SK-N-SH (cell line): ENCODE measurements around the gene RPS6KA2. TPM values are rescaled to one million over a fixed set of nuclear protein-coding genes. Genes with fewer than 3 reads are reported as not detected.

Experiments
- CTCF ChIA-PET: fragments of 300-600, 350-600 bp; formaldehyde crosslinking; extraction: SDS; loops from one replicate; lab custom pipeline; 2021; lab: Yijun Ruan, JAX
- POLR2A ChIA-PET: fragments of 350-600 bp; sonication (Branson Sonifier 250); formaldehyde crosslinking; extraction: SDS; loops from one replicate; lab custom pipeline; 2020; ENCODE audit warnings: antibody characterized with exemption, inconsistent platforms; lab: Yijun Ruan, JAX
- DNase-seq: peaks from one replicate; pipeline ENCODE4 v3.0.0; 2012
- H2AFZ ChIP-seq: fragments of 200-600 bp; sonication (generic); 2 replicates; pipeline ENCODE4 v1.8.1; 2016; ENCODE audit warnings: antibody characterized with exemption, mild to moderate bottlenecking, low read depth
- H3F3A ChIP-seq: fragments of 200-600 bp; sonication (generic); replicated peaks from 2 replicates; pipeline ENCODE3; 2016; ENCODE audit warnings: antibody characterized with exemption, mild to moderate bottlenecking; ENCODE audit not compliant: insufficient read depth
- H3K27ac ChIP-seq, 2 experiments: fragments of 200-500 bp in 1 of 2; fragments of 200-600 bp in 1 of 2; sonication (Bioruptor generic) in 1 of 2; sonication (generic), shearing (Covaris generic) in 1 of 2; 2 replicates each; pipeline versions ENCODE4 v1.5.1 to v1.6.1; 2014 to 2016; ENCODE audit warnings: low read depth in 2 of 2, inconsistent platforms in 1 of 2, low read length in 1 of 2, mild to moderate bottlenecking in 1 of 2, mixed read lengths in 1 of 2
- H3K27me3 ChIP-seq: fragments of 200-600 bp; sonication (generic), shearing (Covaris generic); 2 replicates; pipeline ENCODE4 v1.6.1; 2016; ENCODE audit warnings: mixed run types; ENCODE audit not compliant: insufficient read depth
- H3K36me3 ChIP-seq, 2 experiments: fragments of 200-500 bp in 1 of 2; fragments of 200-600 bp in 1 of 2; sonication (Bioruptor generic) in 1 of 2; sonication (generic) in 1 of 2; replicated peaks in 1 of 2; 2 replicates each; pipeline versions ENCODE3 to v1.5.1; 2014 to 2016; ENCODE audit warnings: low read length in 1 of 2, mild to moderate bottlenecking in 1 of 2; ENCODE audit not compliant: insufficient read depth in 2 of 2, control insufficient read depth in 1 of 2
- H3K4me1 ChIP-seq, 2 experiments: fragments of 200-500 bp in 1 of 2; fragments of 200-600 bp in 1 of 2; sonication (Bioruptor generic) in 1 of 2; sonication (generic), shearing (Covaris generic) in 1 of 2; 2 replicates each; pipeline versions ENCODE4 v1.5.1 to v1.6.1; 2014 to 2016; ENCODE audit warnings: low read depth in 1 of 2, low read length in 1 of 2, mixed run types in 1 of 2; ENCODE audit not compliant: insufficient read depth in 2 of 2, control insufficient read depth in 1 of 2
- H3K4me2 ChIP-seq: fragments of 200-600 bp; sonication (generic), shearing (Covaris generic); 2 replicates; pipeline ENCODE4 v1.6.1; 2017; ENCODE audit warnings: mixed run types
- H3K4me3 ChIP-seq, 2 experiments: fragments of 200-500 bp in 1 of 2; fragments of 200-600 bp in 1 of 2; sonication (Bioruptor generic) in 1 of 2; sonication (generic), shearing (Covaris generic) in 1 of 2; 2 replicates each; pipeline versions ENCODE4 v1.5.1 to v1.8.1; 2014 to 2016; ENCODE audit warnings: low read depth in 2 of 2, inconsistent platforms in 1 of 2, low read length in 1 of 2, mild to moderate bottlenecking in 1 of 2, mixed read lengths in 1 of 2, moderate library complexity in 1 of 2
- H3K79me2 ChIP-seq: fragments of 200-600 bp; sonication (generic); 2 replicates; pipeline ENCODE4 v1.8.1; 2017; ENCODE audit warnings: mild to moderate bottlenecking; ENCODE audit not compliant: insufficient read depth
- H3K9ac ChIP-seq: fragments of 200-600 bp; sonication (generic); 2 replicates; pipeline ENCODE4 v1.6.1; 2017; ENCODE audit warnings: mixed run types
- H3K9me2 ChIP-seq: fragments of 200-600 bp; sonication (generic); 2 replicates; pipeline ENCODE4 v1.6.1; 2017; ENCODE audit warnings: mixed run types
- H3K9me3 ChIP-seq: fragments of 200-600 bp; sonication (generic); 2 replicates; pipeline ENCODE4 v1.6.1; 2017; ENCODE audit warnings: mixed run types, mild to moderate bottlenecking, moderate library complexity
- H4K20me1 ChIP-seq: fragments of 200-600 bp; sonication (generic); 2 replicates; pipeline ENCODE4 v1.6.1; 2017; ENCODE audit warnings: mild to moderate bottlenecking, mixed run types; ENCODE audit not compliant: insufficient read depth
- ELF1 ChIP-seq: IDR thresholded peaks from 2 replicates; pipeline ENCODE4 v1.4.0; 2012
- EP300 ChIP-seq, 2 experiments: IDR thresholded peaks; 2 replicates each; pipeline versions ENCODE4 v1.4.0 to v1.6.1; 2012; ENCODE audit warnings: borderline replicate concordance in 1 of 2, low read depth in 1 of 2, low read length in 1 of 2
- FOSL2 ChIP-seq: IDR thresholded peaks from 2 replicates; pipeline ENCODE4 v1.4.0; 2012; ENCODE audit warnings: low read depth, mild to moderate bottlenecking, moderate library complexity, borderline replicate concordance
- FOXM1 ChIP-seq: IDR thresholded peaks from 2 replicates; pipeline ENCODE4 v1.4.0; 2012; ENCODE audit warnings: low read depth, mild to moderate bottlenecking
- GABPA ChIP-seq: IDR thresholded peaks from 2 replicates; pipeline ENCODE4 v1.4.0; 2012; ENCODE audit warnings: low read depth, mild to moderate bottlenecking
- MXI1 ChIP-seq: IDR thresholded peaks from 2 replicates; pipeline ENCODE4 v1.6.1; 2012; ENCODE audit warnings: mild to moderate bottlenecking, low read depth, low read length, improper control_type of control experiment
- NFIC ChIP-seq: IDR thresholded peaks from 2 replicates; pipeline ENCODE4 v1.4.0; 2012; ENCODE audit warnings: borderline replicate concordance
- NRF1 ChIP-seq: IDR thresholded peaks from 2 replicates; pipeline ENCODE4 v1.6.1; 2012; ENCODE audit warnings: low read depth, mild to moderate bottlenecking, low read length
- RAD21 ChIP-seq: IDR thresholded peaks from 2 replicates; pipeline ENCODE4 v1.6.1; 2012; ENCODE audit warnings: mild to moderate bottlenecking, low read length
- RXRA ChIP-seq: IDR thresholded peaks from 2 replicates; pipeline ENCODE4 v1.4.0; 2012; ENCODE audit warnings: low read depth, mild to moderate bottlenecking, borderline replicate concordance
- SIN3A ChIP-seq: IDR thresholded peaks from 2 replicates; pipeline ENCODE4 v1.6.1; 2012; ENCODE audit warnings: low read depth, mild to moderate bottlenecking, low read length, moderate library complexity, borderline replicate concordance
- TCF12 ChIP-seq: IDR thresholded peaks from 2 replicates; pipeline ENCODE4 v1.4.0; 2012
- TEAD4 ChIP-seq: IDR thresholded peaks from 2 replicates; pipeline ENCODE4 v1.4.0; 2012; ENCODE audit warnings: mild to moderate bottlenecking, borderline replicate concordance; ENCODE audit not compliant: insufficient read depth
- YY1 ChIP-seq: IDR thresholded peaks from 2 replicates; pipeline ENCODE4 v1.4.0; 2012; ENCODE audit warnings: low read depth, mild to moderate bottlenecking
- WGBS: methylation state at CpG from one replicate; pipeline ENCODE4 v1.1.6; 2017; ENCODE audit warnings: low lambda C conversion rate; 5-methylcytosine and 5-hydroxymethylcytosine counted together
- polyA plus RNA-seq, 3 experiments: library from polyadenylated mRNA; depleted of rRNA; stranded (reverse); fragments of >200 nt; gene quantifications; 2 replicates each; pipeline ENCODE4 v1.2.3, GENCODE V29; 2012
- TF ChIP-seq, protein P1 (sequence below): IDR thresholded peaks from 2 replicates; pipeline ENCODE4 v1.4.0; 2012; ENCODE audit warnings: low read depth, borderline replicate concordance
- TF ChIP-seq, protein P2 (sequence below): fragments of 200-600 bp; sonication (generic); IDR thresholded peaks from 2 replicates; pipeline ENCODE4 v1.6.1; 2017; ENCODE audit warnings: antibody characterized with exemption, mild to moderate bottlenecking, moderate library complexity
- TF ChIP-seq, protein P3 (sequence below): IDR thresholded peaks from 2 replicates; pipeline ENCODE4 v1.6.1; 2012; ENCODE audit warnings: mild to moderate bottlenecking, low read depth, low read length, moderate library complexity
- TF ChIP-seq, protein P4 (sequence below): fragments of 150-350 bp; IDR thresholded peaks from 2 replicates; pipeline ENCODE4 v1.6.1; 2017; ENCODE audit warnings: antibody characterized with exemption, low read length, low read depth, borderline replicate concordance
- TF ChIP-seq, protein P5 (sequence below): IDR thresholded peaks from 2 replicates; pipeline ENCODE4 v1.4.0; 2012; ENCODE audit warnings: low read depth, borderline replicate concordance
- TF ChIP-seq, protein P6 (sequence below): IDR thresholded peaks from 2 replicates; pipeline ENCODE4 v1.4.0; 2012; ENCODE audit warnings: low read depth

Gene RPS6KA2
- polyA plus RNA-seq, 1 of the 3 experiments (the other 2 are of a cell fraction): 59.5 TPM

DNA sequence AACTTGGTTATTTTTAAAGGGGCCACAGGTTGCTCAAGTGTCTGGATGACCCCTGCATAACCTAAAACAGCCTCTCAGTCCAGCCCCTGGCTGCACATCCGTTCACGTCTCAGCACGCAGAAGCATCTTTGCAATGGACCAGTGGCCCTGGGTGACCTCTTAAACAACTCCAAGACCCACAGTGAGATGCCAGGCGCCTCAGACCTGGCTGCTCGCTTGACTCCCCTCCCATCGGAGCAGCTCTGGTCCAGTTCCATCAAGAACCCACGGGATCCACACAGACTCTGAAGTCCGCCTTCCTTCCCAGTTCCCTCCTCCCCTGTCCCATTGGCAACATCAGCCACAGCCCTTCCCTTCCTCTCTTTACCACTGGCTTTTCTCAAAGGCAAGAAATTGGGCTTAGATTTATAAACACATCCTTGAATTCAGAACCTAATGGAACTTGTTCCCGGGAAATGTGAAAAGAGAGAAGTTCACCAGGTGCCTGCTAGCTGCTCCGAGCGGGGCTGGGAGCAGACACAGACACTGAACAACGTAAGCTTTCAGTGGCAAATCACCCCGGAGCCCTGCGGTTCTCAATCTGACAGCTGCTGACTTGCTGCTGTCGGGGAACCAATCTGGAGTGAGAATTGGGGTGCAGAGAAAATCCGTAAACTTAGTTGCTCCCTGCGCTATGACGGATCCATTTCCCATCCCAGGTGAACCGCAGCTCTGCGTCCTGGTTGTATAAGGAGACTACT lies 204.7 kb downstream of the RPS6KA2 start:
- H3K27me3 ChIP-seq: no peaks in the 10 kb centered on the region
- no peak for DNase-seq
- CTCF ChIA-PET: interaction anchor here (0.9 kb wide), 1 partner anchor 352 kb away, joined by 3 read pairs; no protein-coding TSS in a partner anchor
- H3K4me3 ChIP-seq: no peak overlapping the region
- H3F3A ChIP-seq: no peaks in the 10 kb centered on the region
- POLR2A ChIA-PET: no interaction called here
- H3K27ac ChIP-seq: no peak overlapping the region
- 94% methylated on average over 17 of the region's 20 CpGs for WGBS
- H3K4me1 ChIP-seq: no peaks in the 10 kb centered on the region; a peak in 1 of 4 replicates
- TF ChIP-seq NFIC: no peak
- no peak for TF ChIP-seq EP300 (IDR thresholded peaks at IDR 0.05; ENCODE audit: borderline replicate concordance in 1 of 2, low read depth in 1 of 2, low read length in 1 of 2)
- TF ChIP-seq RXRA: no peak
- no peak for TF ChIP-seq NRF1
- TF ChIP-seq, protein P1, sequence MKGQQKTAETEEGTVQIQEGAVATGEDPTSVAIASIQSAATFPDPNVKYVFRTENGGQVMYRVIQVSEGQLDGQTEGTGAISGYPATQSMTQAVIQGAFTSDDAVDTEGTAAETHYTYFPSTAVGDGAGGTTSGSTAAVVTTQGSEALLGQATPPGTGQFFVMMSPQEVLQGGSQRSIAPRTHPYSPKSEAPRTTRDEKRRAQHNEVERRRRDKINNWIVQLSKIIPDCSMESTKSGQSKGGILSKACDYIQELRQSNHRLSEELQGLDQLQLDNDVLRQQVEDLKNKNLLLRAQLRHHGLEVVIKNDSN: no peak
- no peak for TF ChIP-seq YY1
- TF ChIP-seq, protein P2, sequence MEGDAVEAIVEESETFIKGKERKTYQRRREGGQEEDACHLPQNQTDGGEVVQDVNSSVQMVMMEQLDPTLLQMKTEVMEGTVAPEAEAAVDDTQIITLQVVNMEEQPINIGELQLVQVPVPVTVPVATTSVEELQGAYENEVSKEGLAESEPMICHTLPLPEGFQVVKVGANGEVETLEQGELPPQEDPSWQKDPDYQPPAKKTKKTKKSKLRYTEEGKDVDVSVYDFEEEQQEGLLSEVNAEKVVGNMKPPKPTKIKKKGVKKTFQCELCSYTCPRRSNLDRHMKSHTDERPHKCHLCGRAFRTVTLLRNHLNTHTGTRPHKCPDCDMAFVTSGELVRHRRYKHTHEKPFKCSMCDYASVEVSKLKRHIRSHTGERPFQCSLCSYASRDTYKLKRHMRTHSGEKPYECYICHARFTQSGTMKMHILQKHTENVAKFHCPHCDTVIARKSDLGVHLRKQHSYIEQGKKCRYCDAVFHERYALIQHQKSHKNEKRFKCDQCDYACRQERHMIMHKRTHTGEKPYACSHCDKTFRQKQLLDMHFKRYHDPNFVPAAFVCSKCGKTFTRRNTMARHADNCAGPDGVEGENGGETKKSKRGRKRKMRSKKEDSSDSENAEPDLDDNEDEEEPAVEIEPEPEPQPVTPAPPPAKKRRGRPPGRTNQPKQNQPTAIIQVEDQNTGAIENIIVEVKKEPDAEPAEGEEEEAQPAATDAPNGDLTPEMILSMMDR: no peak
- TF ChIP-seq, protein P3, sequence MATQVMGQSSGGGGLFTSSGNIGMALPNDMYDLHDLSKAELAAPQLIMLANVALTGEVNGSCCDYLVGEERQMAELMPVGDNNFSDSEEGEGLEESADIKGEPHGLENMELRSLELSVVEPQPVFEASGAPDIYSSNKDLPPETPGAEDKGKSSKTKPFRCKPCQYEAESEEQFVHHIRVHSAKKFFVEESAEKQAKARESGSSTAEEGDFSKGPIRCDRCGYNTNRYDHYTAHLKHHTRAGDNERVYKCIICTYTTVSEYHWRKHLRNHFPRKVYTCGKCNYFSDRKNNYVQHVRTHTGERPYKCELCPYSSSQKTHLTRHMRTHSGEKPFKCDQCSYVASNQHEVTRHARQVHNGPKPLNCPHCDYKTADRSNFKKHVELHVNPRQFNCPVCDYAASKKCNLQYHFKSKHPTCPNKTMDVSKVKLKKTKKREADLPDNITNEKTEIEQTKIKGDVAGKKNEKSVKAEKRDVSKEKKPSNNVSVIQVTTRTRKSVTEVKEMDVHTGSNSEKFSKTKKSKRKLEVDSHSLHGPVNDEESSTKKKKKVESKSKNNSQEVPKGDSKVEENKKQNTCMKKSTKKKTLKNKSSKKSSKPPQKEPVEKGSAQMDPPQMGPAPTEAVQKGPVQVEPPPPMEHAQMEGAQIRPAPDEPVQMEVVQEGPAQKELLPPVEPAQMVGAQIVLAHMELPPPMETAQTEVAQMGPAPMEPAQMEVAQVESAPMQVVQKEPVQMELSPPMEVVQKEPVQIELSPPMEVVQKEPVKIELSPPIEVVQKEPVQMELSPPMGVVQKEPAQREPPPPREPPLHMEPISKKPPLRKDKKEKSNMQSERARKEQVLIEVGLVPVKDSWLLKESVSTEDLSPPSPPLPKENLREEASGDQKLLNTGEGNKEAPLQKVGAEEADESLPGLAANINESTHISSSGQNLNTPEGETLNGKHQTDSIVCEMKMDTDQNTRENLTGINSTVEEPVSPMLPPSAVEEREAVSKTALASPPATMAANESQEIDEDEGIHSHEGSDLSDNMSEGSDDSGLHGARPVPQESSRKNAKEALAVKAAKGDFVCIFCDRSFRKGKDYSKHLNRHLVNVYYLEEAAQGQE: no peak
- TF ChIP-seq RAD21: no peak
- TF ChIP-seq FOSL2: no peak
- TF ChIP-seq TCF12: no peak
- no peak for TF ChIP-seq FOXM1
- no peak for TF ChIP-seq TEAD4
- no peak for TF ChIP-seq GABPA
- no peak for TF ChIP-seq MXI1
- no peak for TF ChIP-seq ELF1
- TF ChIP-seq, protein P4, sequence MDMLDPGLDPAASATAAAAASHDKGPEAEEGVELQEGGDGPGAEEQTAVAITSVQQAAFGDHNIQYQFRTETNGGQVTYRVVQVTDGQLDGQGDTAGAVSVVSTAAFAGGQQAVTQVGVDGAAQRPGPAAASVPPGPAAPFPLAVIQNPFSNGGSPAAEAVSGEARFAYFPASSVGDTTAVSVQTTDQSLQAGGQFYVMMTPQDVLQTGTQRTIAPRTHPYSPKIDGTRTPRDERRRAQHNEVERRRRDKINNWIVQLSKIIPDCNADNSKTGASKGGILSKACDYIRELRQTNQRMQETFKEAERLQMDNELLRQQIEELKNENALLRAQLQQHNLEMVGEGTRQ: no peak
- no peak for TF ChIP-seq SIN3A
- TF ChIP-seq, protein P5, sequence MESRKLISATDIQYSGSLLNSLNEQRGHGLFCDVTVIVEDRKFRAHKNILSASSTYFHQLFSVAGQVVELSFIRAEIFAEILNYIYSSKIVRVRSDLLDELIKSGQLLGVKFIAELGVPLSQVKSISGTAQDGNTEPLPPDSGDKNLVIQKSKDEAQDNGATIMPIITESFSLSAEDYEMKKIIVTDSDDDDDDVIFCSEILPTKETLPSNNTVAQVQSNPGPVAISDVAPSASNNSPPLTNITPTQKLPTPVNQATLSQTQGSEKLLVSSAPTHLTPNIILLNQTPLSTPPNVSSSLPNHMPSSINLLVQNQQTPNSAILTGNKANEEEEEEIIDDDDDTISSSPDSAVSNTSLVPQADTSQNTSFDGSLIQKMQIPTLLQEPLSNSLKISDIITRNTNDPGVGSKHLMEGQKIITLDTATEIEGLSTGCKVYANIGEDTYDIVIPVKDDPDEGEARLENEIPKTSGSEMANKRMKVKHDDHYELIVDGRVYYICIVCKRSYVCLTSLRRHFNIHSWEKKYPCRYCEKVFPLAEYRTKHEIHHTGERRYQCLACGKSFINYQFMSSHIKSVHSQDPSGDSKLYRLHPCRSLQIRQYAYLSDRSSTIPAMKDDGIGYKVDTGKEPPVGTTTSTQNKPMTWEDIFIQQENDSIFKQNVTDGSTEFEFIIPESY: no peak
- TF ChIP-seq, protein P6, sequence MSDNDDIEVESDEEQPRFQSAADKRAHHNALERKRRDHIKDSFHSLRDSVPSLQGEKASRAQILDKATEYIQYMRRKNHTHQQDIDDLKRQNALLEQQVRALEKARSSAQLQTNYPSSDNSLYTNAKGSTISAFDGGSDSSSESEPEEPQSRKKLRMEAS: no peak
- peaks cover 7 to 65% of the 10 kb centered on the region in 2 experiments for H3K36me3 ChIP-seq
- no peaks in the 10 kb centered on the region for H4K20me1 ChIP-seq
- no peak overlapping the region for H2AFZ ChIP-seq
- H3K9ac ChIP-seq: no peak overlapping the region
- no peaks in the 10 kb centered on the region for H3K9me2 ChIP-seq
- H3K9me3 ChIP-seq: no peaks in the 10 kb centered on the region
- no peak overlapping the region for H3K4me2 ChIP-seq
- no peaks in the 10 kb centered on the region for H3K79me2 ChIP-seq
